GM18909 (cell line): ENCODE data around the gene ANO2.

ENCODE experiments used
- ATAC-seq: cut with Tn5 transposase; IDR thresholded peaks from one replicate; pipeline ENCODE4 v1.9.1; 2021; ENCODE audit warnings: mild to moderate bottlenecking; ENCODE audit not compliant: unreplicated experiment, poor library complexity

The ANO2 gene

DNA sequence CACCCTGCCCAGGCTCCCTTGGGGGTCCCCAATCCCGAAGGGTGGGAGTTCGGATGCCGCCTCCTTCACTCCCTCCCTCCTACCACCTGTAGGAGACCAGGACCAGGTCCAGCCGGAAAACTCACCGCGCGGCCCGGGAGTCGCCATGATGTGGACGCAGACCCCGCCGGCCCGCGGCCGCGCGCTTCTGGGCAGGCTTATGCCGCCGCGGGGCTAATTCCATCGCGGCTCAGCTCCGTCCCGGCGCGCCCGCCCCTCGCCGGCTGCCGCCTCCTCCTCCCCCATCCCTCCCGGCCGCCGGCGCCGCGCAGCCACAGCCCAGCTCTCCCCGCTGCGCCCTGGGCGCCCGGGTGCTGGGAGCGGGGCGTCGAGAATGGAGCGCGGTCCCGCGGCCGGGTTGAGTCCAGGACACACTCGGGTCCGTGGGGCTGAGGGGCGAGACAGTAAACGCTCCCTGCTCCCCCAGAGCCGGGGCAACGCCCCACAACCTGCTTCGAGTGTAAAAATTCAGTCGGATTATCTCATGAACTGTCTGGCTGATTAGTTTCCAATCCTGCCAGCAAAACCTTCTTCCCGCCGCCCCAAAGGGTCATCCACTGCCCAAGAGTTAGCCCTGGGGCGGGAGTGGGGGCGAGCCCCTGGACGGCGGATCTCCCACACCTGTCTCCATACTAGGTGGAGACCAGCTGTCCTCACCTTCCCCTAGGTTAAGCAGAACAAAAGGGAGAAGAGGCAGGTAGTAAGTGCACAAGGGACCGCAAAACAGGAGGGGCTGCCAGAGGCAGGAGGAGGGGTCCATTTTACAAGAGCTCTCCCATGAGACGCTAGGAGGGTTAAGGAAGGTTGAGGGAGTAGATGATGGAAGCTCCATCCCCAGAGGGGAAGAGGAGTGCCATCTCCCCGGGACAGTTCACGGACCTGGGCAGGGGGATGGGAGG, at the start of gene ANO2:
Gene ANO2, minus strand, starts transcription at position 189 of the 938 bp plus-strand sequence. Its CDS starts 42 bp downstream, at position 147.
- ATAC-seq = no peak

GRCh38 chr12:5989621-5990020, 44.6 kb upstream of the ANO2 start:
- no peak for ATAC-seq

DNA sequence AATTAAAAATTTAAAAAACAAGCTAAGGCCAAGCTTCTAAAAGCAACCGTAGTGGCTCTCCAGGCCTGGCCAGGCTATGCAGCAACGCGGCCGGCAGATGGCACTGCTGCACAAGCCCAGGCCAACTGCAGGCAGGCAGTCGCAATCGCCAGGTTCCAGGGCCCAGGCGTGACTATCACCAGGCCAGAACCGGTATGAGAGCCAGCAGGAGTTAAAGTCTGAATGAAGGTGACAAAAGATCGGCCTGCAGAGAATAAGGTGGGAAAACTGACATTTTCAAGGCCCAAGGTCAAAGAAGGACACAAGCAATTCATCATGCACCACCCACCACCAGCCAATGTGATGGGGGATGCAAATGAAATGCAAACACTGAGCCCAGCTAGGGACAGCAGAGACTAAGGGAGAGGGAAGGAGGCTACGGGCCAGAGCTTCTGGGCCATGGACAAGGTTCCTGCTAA, 43.6 kb upstream of the ANO2 start:
- ATAC-seq = no peak

DNA sequence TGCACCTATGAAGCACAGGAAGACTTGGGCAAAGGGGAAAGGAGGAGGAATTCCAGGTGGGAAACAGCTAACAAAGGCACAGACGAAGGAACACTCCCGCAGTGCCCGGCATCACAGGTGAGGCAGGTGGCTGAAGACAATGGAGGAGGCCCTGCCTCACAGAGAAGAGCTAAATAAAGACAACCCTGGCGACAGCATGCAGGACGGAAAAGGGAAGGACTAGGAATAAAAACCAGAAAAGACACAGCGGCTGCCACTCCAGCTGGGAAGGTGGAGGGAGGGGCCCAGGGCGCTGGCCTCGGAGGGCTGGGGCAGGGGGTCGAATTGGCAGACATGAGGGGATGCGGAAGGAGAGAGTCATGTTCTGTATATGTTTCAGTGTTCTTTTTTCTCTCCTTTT, 43.0 kb upstream of the ANO2 start:
- no peak for ATAC-seq

DNA sequence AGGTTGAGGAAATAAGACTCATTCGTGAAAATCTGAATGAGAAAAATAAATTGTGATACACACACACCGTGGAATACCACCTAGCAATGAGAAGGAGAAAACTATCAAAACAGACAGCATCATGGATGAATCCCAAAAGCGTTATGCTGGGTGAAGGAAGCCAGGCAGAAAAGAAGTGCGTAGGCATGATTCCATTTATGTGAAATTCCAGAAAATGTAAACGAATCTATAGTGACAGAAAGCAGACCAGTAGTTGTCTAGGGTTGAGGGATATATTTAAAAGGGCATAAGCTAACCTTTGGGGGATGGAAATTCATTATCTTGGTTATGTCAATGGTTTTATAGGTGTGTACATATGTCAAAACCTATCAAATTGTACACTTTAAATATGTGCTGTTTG, 42.5 kb upstream of the ANO2 start:
- ATAC-seq = no peak

GRCh38 chr12:5985471-5985870, 40.4 kb upstream of the ANO2 start:
- ATAC-seq = no peak

DNA sequence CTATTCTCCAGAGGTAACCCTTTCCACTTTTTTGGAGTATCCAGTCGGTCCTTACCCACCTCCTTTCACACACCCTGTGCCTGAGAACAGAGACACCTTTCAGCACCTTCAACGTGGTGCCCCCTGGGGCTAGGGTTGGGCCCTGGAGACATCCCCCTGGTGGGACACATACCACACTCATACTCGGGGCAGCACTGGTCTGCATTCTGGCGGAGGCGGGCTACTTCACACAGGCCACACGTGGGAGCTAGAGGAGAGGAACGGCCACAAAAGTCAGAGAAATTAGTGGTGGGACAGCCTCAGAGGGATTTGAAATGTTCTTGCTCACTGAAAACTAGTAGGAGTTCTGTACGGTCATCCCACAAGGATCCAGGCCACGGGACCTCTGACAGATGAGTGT, 39.8 kb upstream of the ANO2 start:
- no peak for ATAC-seq

- ATAC-seq = no peak
These were observed 37.0 kb upstream of the ANO2 start for GRCh38 chr12:5982106-5982505.

- ATAC-seq = no peak
These were observed 32.5 kb upstream of the ANO2 start for GRCh38 chr12:5977556-5977955.

DNA sequence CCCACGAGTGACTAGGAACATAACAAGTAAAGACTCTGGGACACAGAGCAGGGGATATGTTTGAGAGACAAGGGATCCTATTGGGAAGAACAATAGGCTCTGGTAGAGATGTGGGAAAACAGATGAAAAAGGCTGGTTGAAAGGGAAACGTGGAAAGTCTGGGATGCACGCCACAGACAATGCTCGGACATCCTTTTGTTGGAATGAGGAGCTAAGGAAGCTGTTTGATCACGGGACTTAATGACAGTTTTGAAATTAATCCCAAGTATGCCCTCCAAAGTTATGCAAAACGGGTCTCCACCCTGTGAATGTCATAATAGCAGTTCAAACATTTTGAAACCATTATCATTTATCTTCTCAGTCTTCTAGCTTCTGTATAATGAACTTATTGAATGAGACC, 31.7 kb upstream of the ANO2 start:
- ATAC-seq = no peak

DNA sequence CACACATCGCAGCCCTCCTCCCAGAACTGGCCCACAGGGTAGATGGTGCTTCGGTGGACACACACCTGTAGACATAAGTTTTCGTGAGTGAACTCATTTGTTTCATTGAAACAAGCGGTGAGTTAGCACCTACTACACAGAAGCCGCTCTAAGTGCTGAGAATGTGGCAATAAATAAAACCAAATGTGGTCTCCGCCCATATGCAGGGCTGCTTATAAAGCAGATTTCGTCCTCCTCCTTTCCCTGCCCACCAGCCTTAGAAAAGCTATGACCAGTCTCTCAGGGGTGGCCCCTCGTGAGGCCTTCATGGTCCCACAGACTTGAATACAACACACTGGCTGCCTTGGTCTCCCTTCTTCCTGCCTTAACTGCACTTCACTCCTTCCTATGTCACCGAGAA, 31.1 kb upstream of the ANO2 start:
- no peak for ATAC-seq

GRCh38 chr12:5973461-5974115, 28.5 kb upstream of the ANO2 start:
- ATAC-seq = no peak

DNA sequence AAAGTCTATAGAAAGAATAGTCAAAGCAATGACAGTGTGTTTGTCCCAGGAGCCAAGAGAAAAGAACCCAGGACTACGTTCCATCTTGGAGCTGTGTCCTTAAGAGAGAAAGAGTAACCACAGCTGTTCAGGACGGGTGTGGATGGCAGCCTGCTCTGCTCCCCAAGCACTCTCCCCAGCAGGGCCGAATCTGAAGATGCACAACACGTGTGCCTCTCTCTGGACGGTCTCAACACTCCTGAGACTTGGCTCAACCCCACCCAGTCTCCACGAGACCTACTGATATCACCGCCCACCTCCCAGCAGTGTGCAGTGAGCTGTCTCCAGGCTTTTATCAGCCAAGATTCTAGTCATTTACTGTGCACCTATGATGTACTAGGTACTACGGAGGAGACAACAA, 27.3 kb upstream of the ANO2 start:
- no peak for ATAC-seq

DNA sequence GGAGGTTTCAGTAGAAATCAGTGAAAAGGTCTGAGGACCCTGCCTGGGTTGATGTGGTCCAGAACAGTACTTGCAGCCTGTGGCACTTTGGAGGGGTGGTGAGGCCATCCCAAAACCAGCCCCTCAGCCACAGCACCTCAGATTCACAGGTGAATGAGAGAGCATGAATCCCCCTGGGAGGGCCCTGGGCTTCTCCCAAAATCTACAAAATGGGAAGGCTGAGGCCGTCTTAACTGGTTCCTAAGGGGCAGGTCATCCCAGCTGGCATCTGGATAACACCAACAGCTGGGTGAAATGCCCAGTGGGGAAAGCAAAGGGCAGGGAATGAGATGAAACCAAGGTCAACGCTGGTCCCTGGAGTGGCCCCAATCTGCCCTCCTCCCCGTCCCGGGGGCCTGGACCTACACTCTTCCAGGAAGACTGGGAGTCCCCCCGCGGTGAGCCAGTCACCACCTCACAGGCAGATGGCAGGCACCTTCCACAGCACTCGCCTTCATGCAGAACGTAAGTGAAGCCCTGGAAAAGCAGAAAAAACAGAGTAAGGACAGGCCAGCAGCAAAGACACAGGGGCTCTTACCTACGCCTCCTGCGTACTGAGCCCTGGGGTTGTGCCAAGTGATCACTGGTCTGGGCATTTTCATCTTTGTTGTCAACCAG, 26.3 kb upstream of the ANO2 start:
- ATAC-seq = no peak

- ATAC-seq = no peak
These were observed 25.1 kb upstream of the ANO2 start for GRCh38 chr12:5969974-5970690.

GRCh38 chr12:5969156-5969973, 24.3 kb upstream of the ANO2 start:
- no peak for ATAC-seq

GRCh38 chr12:5967645-5968415, 22.8 kb upstream of the ANO2 start:
- ATAC-seq = no peak

DNA sequence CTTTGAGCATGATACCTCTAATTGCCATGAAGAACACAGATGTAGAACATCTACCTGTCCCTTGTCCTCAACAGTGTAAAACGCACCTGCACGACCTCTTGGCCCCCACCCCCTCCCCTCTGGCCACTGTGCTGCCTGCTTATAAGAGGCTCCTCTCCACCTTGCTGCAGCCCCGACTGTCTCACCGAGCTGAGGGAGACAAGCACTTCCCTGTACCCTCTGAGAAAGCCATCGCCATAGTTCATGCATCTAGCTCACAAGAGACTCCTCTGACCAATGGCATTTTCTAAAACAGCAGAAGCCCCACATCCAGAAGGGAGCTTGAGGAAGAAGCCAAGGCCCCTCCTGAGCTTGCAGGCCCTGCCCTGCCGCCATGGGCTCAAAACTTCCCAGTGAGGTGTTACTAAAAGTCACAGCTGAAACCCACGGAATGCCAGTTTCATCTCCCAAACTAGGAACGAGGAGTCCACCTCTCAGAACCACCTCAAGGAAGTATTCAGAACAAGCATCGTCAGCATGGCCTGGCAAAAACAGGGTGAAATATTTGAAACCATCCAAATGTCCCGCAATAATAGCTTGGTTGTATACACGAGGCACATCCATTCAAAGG, 21.5 kb upstream of the ANO2 start:
- no peak for ATAC-seq
